Endothelial cell (in vitro differentiated cells): ENCODE measurements around the gene BACH2. TPM values are rescaled to one million over a fixed set of nuclear protein-coding genes. Genes with fewer than 3 reads are reported as not detected.

ENCODE experiments used
- DNase-seq: peaks from one replicate; pipeline ENCODE4 v3.0.0; 2021; ENCODE audit warnings: low spot score
- H3K27ac Mint-ChIP-seq: one replicate; pipeline ENCODE4 v1.8.0; 2021; ENCODE audit warnings: mixed read lengths, inconsistent platforms; ENCODE audit not compliant: unreplicated experiment
- H3K27me3 Mint-ChIP-seq: one replicate; pipeline ENCODE4 v1.8.0; 2021; ENCODE audit warnings: mild to moderate bottlenecking, moderate library complexity, mixed read lengths, inconsistent platforms; ENCODE audit not compliant: unreplicated experiment
- H3K36me3 Mint-ChIP-seq: one replicate; pipeline ENCODE4 v1.8.0; 2021; ENCODE audit warnings: mild to moderate bottlenecking, low read depth, mixed read lengths, inconsistent platforms; ENCODE audit not compliant: unreplicated experiment
- H3K4me1 Mint-ChIP-seq: one replicate; pipeline ENCODE4 v1.8.0; 2021; ENCODE audit warnings: mild to moderate bottlenecking, mixed read lengths, inconsistent platforms; ENCODE audit not compliant: unreplicated experiment
- H3K4me3 Mint-ChIP-seq: one replicate; pipeline ENCODE4 v1.8.0; 2021; ENCODE audit warnings: mild to moderate bottlenecking, mixed read lengths, inconsistent platforms; ENCODE audit not compliant: unreplicated experiment
- H3K9me3 Mint-ChIP-seq: one replicate; pipeline ENCODE4 v1.8.0; 2021; ENCODE audit warnings: mixed read lengths, inconsistent platforms; ENCODE audit not compliant: unreplicated experiment
- total RNA-seq: library from RNA; stranded (reverse); fragmentation: NEBNext Ultra II Directional; extraction: Animal tissue kit (Norgen Biotek cat#: 25700); gene quantifications from one replicate; pipeline ENCODE4 v1.2.1, GENCODE V29; 2021; ENCODE audit not compliant: unreplicated experiment
- TF ChIP-seq, protein P1 (sequence below): fragments of 200-600 bp; sonication (generic); IDR thresholded peaks from one replicate; pipeline ENCODE4 v1.5.0; 2021; ENCODE audit warnings: antibody characterized with exemption; ENCODE audit not compliant: unreplicated experiment

The BACH2 gene
- total RNA-seq, 1 donor from 2014 or later = 3.9 TPM

GRCh38 chr6:90126181-90126580, 170.5 kb downstream of the BACH2 start:
- no peak for DNase-seq
- H3K36me3 Mint-ChIP-seq = no peaks in the 10 kb centered on the region
- TF ChIP-seq, protein P1, sequence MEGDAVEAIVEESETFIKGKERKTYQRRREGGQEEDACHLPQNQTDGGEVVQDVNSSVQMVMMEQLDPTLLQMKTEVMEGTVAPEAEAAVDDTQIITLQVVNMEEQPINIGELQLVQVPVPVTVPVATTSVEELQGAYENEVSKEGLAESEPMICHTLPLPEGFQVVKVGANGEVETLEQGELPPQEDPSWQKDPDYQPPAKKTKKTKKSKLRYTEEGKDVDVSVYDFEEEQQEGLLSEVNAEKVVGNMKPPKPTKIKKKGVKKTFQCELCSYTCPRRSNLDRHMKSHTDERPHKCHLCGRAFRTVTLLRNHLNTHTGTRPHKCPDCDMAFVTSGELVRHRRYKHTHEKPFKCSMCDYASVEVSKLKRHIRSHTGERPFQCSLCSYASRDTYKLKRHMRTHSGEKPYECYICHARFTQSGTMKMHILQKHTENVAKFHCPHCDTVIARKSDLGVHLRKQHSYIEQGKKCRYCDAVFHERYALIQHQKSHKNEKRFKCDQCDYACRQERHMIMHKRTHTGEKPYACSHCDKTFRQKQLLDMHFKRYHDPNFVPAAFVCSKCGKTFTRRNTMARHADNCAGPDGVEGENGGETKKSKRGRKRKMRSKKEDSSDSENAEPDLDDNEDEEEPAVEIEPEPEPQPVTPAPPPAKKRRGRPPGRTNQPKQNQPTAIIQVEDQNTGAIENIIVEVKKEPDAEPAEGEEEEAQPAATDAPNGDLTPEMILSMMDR = no peak
- H3K27ac Mint-ChIP-seq = no peak overlapping the region
- H3K27me3 Mint-ChIP-seq = no peaks in the 10 kb centered on the region
- no peaks in the 10 kb centered on the region for H3K9me3 Mint-ChIP-seq
- H3K4me1 Mint-ChIP-seq = peaks cover 20% of the 10 kb centered on the region
- no peak overlapping the region for H3K4me3 Mint-ChIP-seq

GRCh38 chr6:90124874-90125510, 171.7 kb downstream of the BACH2 start:
- no peaks in the 10 kb centered on the region for H3K9me3 Mint-ChIP-seq
- H3K4me3 Mint-ChIP-seq = no peak overlapping the region
- no peak overlapping the region for H3K27ac Mint-ChIP-seq
- TF ChIP-seq, protein P1 = no peak
- no peaks in the 10 kb centered on the region for H3K27me3 Mint-ChIP-seq
- no peak for DNase-seq
- H3K36me3 Mint-ChIP-seq = no peaks in the 10 kb centered on the region
- peaks cover 20% of the 10 kb centered on the region for H3K4me1 Mint-ChIP-seq

- Mint-ChIP-seq H3K4me1 (peaks cover 20% of the 10 kb centered on the region), H3K9me3 (no peaks in the 10 kb centered on the region), H3K36me3 (no peaks in the 10 kb centered on the region), H3K27me3 (no peaks in the 10 kb centered on the region), H3K4me3 (no peak overlapping the region), H3K27ac (no peak overlapping the region)
- no peak for DNase-seq
- TF ChIP-seq, protein P1 = no peak
Measured at GRCh38 chr6:90123831-90124230, 172.8 kb downstream of the BACH2 start.

DNA sequence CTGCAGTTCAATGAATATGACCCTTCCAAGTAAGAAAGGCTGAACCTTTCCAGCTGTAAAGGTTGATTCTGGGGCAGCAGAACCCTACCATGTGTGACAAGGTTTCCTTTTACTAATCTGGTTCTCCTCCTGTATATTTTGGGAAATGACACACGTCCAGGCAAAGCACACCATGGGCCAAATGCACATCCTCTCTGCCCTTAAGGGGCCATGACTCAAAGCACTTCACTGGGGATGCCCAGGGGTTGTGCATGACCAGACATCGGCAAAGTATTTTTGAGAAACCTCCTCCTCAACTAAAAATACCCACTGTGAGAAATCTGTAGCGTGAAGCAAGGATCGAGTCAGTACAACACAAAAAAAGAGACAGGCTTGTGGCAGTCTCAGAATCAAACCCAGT, 174.7 kb downstream of the BACH2 start:
- TF ChIP-seq, protein P1 = no peak
- Mint-ChIP-seq H3K4me3 (no peak overlapping the region), H3K36me3 (peaks cover 3% of the 10 kb centered on the region), H3K9me3 (no peaks in the 10 kb centered on the region), H3K4me1 (peaks cover 18% of the 10 kb centered on the region), H3K27me3 (no peaks in the 10 kb centered on the region), H3K27ac (no peak overlapping the region)
- no peak for DNase-seq

DNA sequence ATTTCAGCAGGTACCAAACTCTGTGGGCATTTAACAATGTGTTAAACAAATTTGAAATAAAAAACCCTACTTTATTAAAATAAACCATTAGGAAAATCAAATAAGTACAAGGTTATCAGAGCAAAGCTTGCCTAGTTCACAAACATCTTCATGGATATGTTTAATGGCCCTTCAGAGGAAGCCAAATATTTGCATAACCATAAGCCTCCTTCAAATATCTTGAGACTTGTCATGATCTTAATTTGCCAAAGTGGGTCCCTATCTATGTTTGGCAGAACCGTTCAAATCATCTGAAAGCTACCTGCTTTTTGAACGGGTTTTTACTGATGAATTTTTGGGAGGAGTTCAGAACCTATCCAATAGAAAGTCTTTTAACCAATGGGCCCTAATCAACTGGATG, 176.3 kb downstream of the BACH2 start:
- H3K9me3 Mint-ChIP-seq = no peaks in the 10 kb centered on the region
- no peak for DNase-seq
- H3K4me3 Mint-ChIP-seq = no peak overlapping the region
- TF ChIP-seq, protein P1 = no peak
- H3K4me1 Mint-ChIP-seq = peaks cover 6% of the 10 kb centered on the region
- no peaks in the 10 kb centered on the region for H3K27me3 Mint-ChIP-seq
- H3K36me3 Mint-ChIP-seq = peaks cover 6% of the 10 kb centered on the region
- no peak overlapping the region for H3K27ac Mint-ChIP-seq
